HAP-1 (cell line): ENCODE measurements around the gene BIN1.

Source experiments
- DNase-seq, 2 experiments: peaks; one replicate each; pipeline ENCODE4 v3.0.0-alpha.2; 2016 to 2020; ENCODE audit warnings: low spot score in 2 of 2
- H3K27me3 ChIP-seq: fragments of 250-450 bp; sonication (Bioruptor Pico); 2 replicates; pipeline ENCODE4 v1.5.1; 2020; ENCODE audit warnings: low read depth, mild to moderate bottlenecking, moderate library complexity
- H3K36me3 ChIP-seq: fragments of 250-450 bp; sonication (Bioruptor Pico); replicated peaks from 2 replicates; pipeline ENCODE4 v1.5.1; 2020; ENCODE audit warnings: mild to moderate bottlenecking
- H3K4me1 ChIP-seq: fragments of 250-450 bp; sonication (Bioruptor Pico); 2 replicates; pipeline ENCODE4 v1.5.1; 2020; ENCODE audit warnings: mild to moderate bottlenecking
- H3K4me3 ChIP-seq: fragments of 250-450 bp; sonication (Bioruptor Pico); 2 replicates; pipeline ENCODE4 v1.5.1; 2020; ENCODE audit warnings: mild to moderate bottlenecking, moderate library complexity
- H3K9me3 ChIP-seq: fragments of 250-450 bp; sonication (Bioruptor Pico); 2 replicates; pipeline ENCODE4 v1.5.1; 2020; ENCODE audit warnings: mild to moderate bottlenecking, moderate library complexity
- in situ Hi-C: fragments of 300-500 bp; cut with MboI; formaldehyde crosslinking; loops from 3 replicates; pipeline ENCODE4 v1.14.3; 2020; ENCODE audit warnings: low sequenced_read_pairs, inconsistent platforms, mixed read lengths

The BIN1 gene

DNA sequence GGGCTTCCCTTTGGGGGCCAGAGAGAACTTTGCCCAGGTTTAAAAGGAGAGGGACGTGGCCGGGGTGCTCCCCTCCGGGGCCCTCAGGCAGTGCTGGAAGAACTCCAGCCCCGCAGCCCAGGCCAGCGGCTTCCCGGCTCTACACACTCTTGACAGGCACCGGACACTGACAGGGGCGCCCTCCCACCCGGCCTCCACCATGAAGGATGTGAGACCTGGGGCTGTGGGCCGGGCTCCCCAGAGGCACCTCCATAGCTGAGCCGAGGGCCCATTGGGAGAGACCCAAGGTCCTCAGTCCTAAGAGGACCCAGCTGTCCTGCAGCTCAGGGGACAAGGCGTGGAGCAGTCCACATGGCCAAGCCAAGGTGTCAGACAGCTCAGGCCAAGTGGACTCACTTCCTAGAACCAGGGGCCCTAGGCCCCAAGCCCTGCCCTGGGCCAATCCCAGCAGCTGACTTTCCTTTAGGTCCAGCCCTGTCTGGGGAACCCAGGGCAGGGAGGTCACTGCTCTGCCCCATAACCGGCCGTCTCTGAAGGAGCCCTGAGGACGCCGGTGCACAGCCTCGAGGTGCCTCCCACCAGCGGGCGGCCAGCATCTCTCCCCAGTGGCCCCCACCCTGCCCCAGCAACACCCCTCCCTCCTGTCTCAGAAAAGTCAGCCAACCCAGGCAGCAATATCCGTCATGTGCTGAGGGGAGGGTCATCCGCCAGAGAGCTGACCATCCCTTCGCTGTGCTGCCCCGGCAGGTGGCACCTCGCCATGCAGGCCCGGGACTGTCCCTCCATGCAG, 51.8 kb downstream of the BIN1 start:
- Histone ChIP-seq H3K4me1 (no peaks in the 10 kb centered on the region), H3K9me3 (no peaks in the 10 kb centered on the region), H3K4me3 (no peak overlapping the region), H3K36me3 (no peaks in the 10 kb centered on the region), H3K27me3 (no peaks in the 10 kb centered on the region)
- DNase-seq = no peak
- in situ Hi-C loops = no loop called here

GRCh38 chr2:127054604-127054930, 52.4 kb downstream of the BIN1 start:
- Histone ChIP-seq H3K36me3 (no peaks in the 10 kb centered on the region), H3K9me3 (no peaks in the 10 kb centered on the region), H3K4me3 (no peak overlapping the region), H3K4me1 (no peaks in the 10 kb centered on the region), H3K27me3 (no peaks in the 10 kb centered on the region)
- no peak for DNase-seq
- in situ Hi-C loops = no loop called here

- Histone ChIP-seq H3K36me3 (no peaks in the 10 kb centered on the region), H3K4me3 (no peak overlapping the region), H3K27me3 (no peaks in the 10 kb centered on the region), H3K4me1 (no peaks in the 10 kb centered on the region), H3K9me3 (no peaks in the 10 kb centered on the region)
- no peak for DNase-seq
- in situ Hi-C loops = no loop called here
These were observed 53.0 kb downstream of the BIN1 start for GRCh38 chr2:127053731-127054603.

DNA sequence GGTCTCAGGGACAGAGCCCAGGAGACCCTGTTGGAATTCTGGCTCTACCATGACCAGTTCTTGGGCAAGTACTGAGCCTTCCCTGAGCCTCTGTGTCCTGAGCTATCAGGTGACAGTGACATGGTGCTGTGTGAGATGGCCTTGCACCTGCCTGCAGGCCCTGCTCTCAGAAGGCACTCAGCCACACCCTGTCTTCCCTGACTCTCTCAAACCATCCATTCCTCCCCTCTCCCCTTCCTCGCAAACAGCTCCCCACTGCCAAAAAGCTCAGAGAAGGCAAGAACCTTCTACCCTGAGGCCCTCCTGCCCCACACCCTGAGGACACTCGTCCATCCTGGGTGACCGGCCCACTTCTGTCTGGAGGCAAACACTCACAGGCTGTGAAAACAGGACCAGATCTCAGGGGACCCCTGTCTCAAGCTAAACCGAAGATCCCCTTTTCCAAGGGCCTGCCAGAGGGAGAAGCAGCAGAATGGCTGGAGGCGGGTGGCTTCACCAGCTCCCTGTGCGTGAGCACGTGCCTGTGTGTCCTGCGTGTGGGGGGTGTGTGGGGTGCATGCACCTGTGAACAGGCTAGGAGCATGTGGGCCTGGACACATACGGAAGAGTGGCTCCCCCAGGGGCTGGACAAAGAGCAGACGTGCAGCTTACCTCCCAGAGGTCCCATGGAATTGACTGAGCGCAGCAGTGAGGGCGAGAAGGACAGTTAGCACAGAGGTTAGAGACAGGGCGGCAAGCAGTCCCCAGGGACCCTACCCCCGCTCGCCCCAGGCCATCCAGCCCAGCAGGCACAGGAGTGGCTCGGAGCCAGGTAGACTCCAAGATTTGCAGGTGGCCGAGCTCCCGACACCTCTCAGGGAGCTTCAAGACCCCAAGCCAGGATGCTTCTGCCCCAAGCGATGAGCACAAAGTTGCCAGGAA, 53.9 kb downstream of the BIN1 start:
- Histone ChIP-seq H3K4me3 (no peak overlapping the region), H3K36me3 (no peaks in the 10 kb centered on the region), H3K4me1 (no peaks in the 10 kb centered on the region), H3K9me3 (no peaks in the 10 kb centered on the region), H3K27me3 (no peaks in the 10 kb centered on the region)
- no peak for DNase-seq
- in situ Hi-C loops = no loop called here

DNA sequence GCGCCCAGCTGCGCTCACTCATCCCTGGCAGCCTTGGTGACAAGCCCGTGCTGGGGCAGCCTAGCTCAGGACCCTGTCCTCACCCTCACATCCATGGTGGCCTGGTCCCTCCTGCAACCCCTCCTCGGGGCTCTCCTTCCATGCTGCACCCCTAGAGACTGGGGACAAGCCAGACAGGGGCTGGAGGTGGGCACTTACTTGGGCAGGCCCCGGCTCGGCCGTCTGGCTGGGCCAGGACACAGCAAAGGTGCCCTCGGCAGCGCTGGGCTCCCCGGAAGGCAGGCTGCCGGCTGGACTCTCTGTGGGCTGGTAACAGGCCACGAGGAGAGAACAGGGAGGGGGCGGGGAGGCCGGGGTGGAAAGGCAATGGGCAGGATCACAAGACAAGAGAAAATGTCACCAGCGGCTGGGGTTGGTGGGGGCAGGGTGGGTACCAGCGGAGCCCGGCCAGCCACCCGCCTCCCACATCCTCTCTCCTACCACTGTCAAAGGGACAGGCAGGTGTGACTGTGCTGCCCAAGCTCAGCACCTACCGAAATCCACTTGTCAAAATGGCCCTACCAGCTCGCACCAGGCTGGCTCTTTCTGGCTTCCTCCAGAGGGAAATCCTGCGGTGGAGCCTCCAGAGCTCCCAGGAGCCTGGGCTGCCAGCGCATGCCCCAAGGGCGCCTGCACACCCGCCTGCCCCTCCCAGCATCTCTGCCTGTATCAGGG, 54.7 kb downstream of the BIN1 start:
- in situ Hi-C loops = no loop called here
- Histone ChIP-seq H3K4me1 (no peaks in the 10 kb centered on the region), H3K4me3 (no peak overlapping the region), H3K9me3 (no peaks in the 10 kb centered on the region), H3K27me3 (no peaks in the 10 kb centered on the region), H3K36me3 (no peaks in the 10 kb centered on the region)
- no peak for DNase-seq

DNA sequence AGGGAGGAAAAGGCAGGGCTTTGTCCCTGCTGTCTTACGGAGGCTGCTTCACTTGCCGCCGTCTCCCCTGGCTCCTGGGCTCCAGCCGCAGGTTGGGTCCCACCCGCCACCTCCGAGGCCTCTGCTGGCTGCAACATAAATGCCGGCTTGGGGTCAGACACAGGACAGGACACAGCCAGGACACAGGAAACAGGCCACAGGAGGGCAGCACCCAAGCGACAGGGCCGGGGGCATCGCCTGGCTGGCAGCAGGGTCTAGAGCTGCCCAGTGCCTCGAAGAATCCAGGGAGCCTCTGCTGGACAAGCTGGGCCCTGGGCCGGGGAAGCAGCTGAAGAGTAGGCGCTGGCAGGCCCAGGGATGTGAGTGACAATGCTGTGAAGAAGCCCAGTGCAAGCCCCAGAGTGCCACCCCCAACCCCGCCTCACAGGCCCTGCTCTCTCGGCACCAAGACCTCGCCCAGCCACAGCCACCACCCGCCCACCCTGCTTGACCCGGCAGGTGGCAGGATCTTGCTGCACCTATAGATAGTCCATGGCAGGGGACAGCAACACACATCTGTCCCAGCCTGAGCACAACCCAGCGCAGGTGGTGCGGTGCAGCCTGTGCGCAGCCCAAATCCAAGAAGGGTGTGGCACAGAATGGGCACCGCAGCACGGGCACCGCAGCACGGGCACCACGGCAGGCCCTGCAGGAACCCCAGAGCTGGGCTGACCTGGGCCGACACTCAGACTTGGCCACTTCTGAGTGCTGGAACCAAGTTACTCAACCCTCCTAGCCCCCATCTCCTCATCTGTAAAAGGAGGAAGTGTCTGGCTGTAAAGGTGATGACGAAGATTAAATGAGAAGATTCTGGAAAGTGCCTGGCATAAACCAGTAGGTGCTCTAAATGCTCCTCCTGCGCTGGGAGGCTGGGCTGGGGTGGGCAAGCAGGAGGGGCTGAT, 55.6 kb downstream of the BIN1 start:
- Histone ChIP-seq H3K27me3 (no peaks in the 10 kb centered on the region), H3K36me3 (no peaks in the 10 kb centered on the region), H3K4me3 (no peak overlapping the region), H3K4me1 (no peaks in the 10 kb centered on the region), H3K9me3 (no peaks in the 10 kb centered on the region)
- in situ Hi-C loops = no loop called here
- no peak for DNase-seq

- Histone ChIP-seq H3K36me3 (no peaks in the 10 kb centered on the region), H3K4me3 (no peak overlapping the region), H3K4me1 (no peaks in the 10 kb centered on the region), H3K27me3 (no peaks in the 10 kb centered on the region), H3K9me3 (no peaks in the 10 kb centered on the region)
- in situ Hi-C loops = no loop called here
- no peak for DNase-seq
These were observed 56.2 kb downstream of the BIN1 start for GRCh38 chr2:127050803-127051115.

- in situ Hi-C loops = no loop called here
- no peaks in the 10 kb centered on the region for H3K9me3 ChIP-seq
- DNase-seq = peak; percentile 56 to 83
- no peaks in the 10 kb centered on the region for H3K27me3 ChIP-seq
- no peaks in the 10 kb centered on the region for H3K4me1 ChIP-seq
- no peak overlapping the region for H3K4me3 ChIP-seq
- no peaks in the 10 kb centered on the region for H3K36me3 ChIP-seq
These were observed 56.8 kb downstream of the BIN1 start for GRCh38 chr2:127049927-127050802.

DNA sequence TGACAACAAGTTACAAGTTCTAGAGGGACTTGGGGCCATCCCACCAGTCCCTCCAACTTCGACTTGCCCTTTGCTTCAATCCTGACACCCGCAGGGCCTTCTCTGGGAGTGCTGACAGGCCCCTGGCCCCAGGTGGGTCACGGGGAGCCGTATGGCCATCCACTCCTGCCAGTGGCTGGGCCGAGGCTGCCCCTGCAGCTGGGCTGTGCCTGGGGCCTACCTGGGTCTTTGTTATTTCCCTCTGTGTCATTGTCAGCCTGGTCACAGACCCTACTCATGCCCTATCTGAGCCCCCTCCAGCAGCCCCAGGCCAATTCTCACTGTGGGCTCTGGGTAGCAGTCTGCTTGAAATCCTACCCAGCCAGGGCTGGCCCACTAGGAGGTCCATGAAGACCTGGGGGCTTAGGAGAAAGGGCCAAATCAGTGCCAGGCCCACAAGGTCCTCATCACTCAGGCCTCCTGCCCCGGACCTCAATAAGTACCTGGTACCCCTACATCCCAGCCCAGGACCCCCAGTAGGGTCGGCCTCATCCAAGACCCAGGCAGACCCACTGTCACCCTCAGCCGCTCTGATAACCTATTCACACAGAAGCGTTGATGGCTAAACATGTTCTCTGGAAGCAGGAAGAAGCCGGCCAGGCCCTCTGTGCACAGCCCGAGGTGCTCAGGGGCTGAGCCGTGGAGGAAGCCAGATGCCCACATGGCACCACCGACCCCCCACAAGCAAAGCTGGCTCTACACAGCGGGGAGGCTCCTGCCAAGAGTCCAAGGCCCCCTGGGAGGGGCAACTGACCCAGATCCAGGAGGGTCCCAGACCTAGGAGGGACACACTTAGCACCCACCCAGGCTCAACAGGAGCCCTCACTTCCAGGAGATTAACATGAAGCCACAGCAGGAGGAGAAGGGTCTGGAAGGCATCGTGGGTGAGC, 57.7 kb downstream of the BIN1 start:
- in situ Hi-C loops = no loop called here
- H3K4me3 ChIP-seq = no peak overlapping the region
- no peaks in the 10 kb centered on the region for H3K9me3 ChIP-seq
- no peak for DNase-seq
- no peaks in the 10 kb centered on the region for H3K36me3 ChIP-seq
- no peaks in the 10 kb centered on the region for H3K27me3 ChIP-seq
- no peaks in the 10 kb centered on the region for H3K4me1 ChIP-seq

DNA sequence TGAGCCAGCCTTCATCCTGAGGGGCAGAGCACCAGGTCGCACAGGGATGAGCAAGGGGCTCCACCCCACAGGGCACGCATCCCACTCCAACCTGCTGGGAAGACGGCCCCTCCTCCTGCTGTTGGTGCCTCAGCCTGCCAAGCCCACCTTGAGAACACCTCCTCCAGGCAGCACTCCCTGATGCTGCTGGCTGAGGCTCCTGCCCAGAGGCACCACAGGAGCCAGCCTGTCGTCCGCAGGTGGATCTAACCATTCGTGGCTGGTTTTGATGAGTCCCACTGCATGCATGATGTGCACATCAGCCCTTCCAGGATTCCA, 58.4 kb downstream of the BIN1 start:
- Histone ChIP-seq H3K9me3 (no peaks in the 10 kb centered on the region), H3K27me3 (no peaks in the 10 kb centered on the region), H3K4me3 (no peak overlapping the region), H3K36me3 (no peaks in the 10 kb centered on the region), H3K4me1 (no peaks in the 10 kb centered on the region)
- in situ Hi-C loops = no loop called here
- DNase-seq = no peak
